Ishikawa (cell line): ENCODE results near the gene ATG2B.
A peak's percentile ranks its signal among the peaks of the same experiment; 100 is the strongest.

ENCODE experiments used
- CEBPB ChIP-seq: IDR thresholded peaks from 2 replicates; pipeline ENCODE4 v1.6.1; 2012
- CREB1 ChIP-seq: IDR thresholded peaks from 2 replicates; pipeline ENCODE4 v1.6.1; 2012; ENCODE audit warnings: low read depth
- EGR1 ChIP-seq: IDR thresholded peaks from 2 replicates; pipeline ENCODE4 v1.6.1; 2012
- EP300 ChIP-seq: IDR thresholded peaks from 2 replicates; pipeline ENCODE4 v1.6.1; 2012; ENCODE audit warnings: borderline replicate concordance
- FOXM1 ChIP-seq: IDR thresholded peaks from 2 replicates; pipeline ENCODE4 v1.6.1; 2012; ENCODE audit warnings: low read depth, borderline replicate concordance
- MAX ChIP-seq: IDR thresholded peaks from 2 replicates; pipeline ENCODE4 v1.6.1; 2012
- NFIC ChIP-seq: IDR thresholded peaks from 2 replicates; pipeline ENCODE4 v1.6.1; 2012
- RAD21 ChIP-seq: IDR thresholded peaks from 2 replicates; pipeline ENCODE4 v1.6.1; 2012; ENCODE audit warnings: low read depth
- REST ChIP-seq: IDR thresholded peaks from 2 replicates; pipeline ENCODE4 v1.6.1; 2012; ENCODE audit warnings: low read depth, mild to moderate bottlenecking
- TAF1 ChIP-seq: IDR thresholded peaks from 2 replicates; pipeline ENCODE4 v1.6.1; 2012; ENCODE audit warnings: low read depth, mild to moderate bottlenecking
- TCF12 ChIP-seq: IDR thresholded peaks from 2 replicates; pipeline ENCODE4 v1.6.1; 2012; ENCODE audit warnings: low read depth
- TEAD4 ChIP-seq: IDR thresholded peaks from 2 replicates; pipeline ENCODE4 v1.6.1; 2012
- USF1 ChIP-seq: IDR thresholded peaks from 2 replicates; pipeline ENCODE4 v1.6.1; 2012
- YY1 ChIP-seq: IDR thresholded peaks from 2 replicates; pipeline ENCODE4 v1.6.1; 2012; ENCODE audit warnings: low read depth
- ZBTB7A ChIP-seq: IDR thresholded peaks from 2 replicates; pipeline ENCODE4 v1.6.1; 2012; ENCODE audit warnings: low read depth

The ATG2B gene

GRCh38 chr14:96362965-96363750 lies at the start of gene ATG2B, which contains the start of gene GSKIP:
TSS of gene ATG2B (minus strand) at chr14:96363341. CDS start at chr14:96362976, 365 bp downstream.
TSS of gene GSKIP (plus strand) at chr14:96363526. CDS start at chr14:96382248, 18,722 bp downstream.
- TF ChIP-seq FOXM1 = no peak
- TF ChIP-seq CREB1 = peak; percentile 68
- peak; percentile 51 for TF ChIP-seq TAF1
- TF ChIP-seq ZBTB7A = 0 out of 2 replicates have a peak, but pooled peaks have one; percentile 74

- TF ChIP-seq EGR1 = no peak
- no peak for TF ChIP-seq FOXM1
- no peak for TF ChIP-seq TEAD4
- TF ChIP-seq TCF12 = no peak
- TF ChIP-seq ZBTB7A = no peak
- TF ChIP-seq REST = no peak
Measured at GRCh38 chr14:96410119-96410518, 47.0 kb upstream of the ATG2B start.

- TF ChIP-seq TAF1 (no peak), YY1 (no peak), FOXM1 (no peak), MAX (no peak), TCF12 (no peak), NFIC (no peak), CEBPB (no peak), EP300 (no peak), REST (no peak)
Measured at GRCh38 chr14:96409701-96410100, 46.6 kb upstream of the ATG2B start.

GRCh38 chr14:96408608-96409007 lies 45.5 kb upstream of the ATG2B start:
- TF ChIP-seq RAD21 (no peak), TCF12 (no peak), ZBTB7A (no peak), CEBPB (no peak)

- no peak for TF ChIP-seq YY1
- no peak for TF ChIP-seq EP300
- no peak for TF ChIP-seq ZBTB7A
- TF ChIP-seq REST = no peak
- TF ChIP-seq EGR1 = no peak
- no peak for TF ChIP-seq TEAD4
Measured at GRCh38 chr14:96407935-96408570, 44.9 kb upstream of the ATG2B start.

- TF ChIP-seq CEBPB = no peak
- no peak for TF ChIP-seq TAF1
- TF ChIP-seq EP300 = no peak
- TF ChIP-seq FOXM1 = no peak
- no peak for TF ChIP-seq MAX
- TF ChIP-seq TCF12 = no peak
- no peak for TF ChIP-seq RAD21
- no peak for TF ChIP-seq YY1
- TF ChIP-seq REST = no peak
- TF ChIP-seq NFIC = no peak
- no peak for TF ChIP-seq TEAD4
- TF ChIP-seq USF1 = no peak
- no peak for TF ChIP-seq ZBTB7A
- TF ChIP-seq CREB1 = no peak
- TF ChIP-seq EGR1 = no peak
Measured at GRCh38 chr14:96405677-96406076, 42.5 kb upstream of the ATG2B start.
